ACHN (cell line): ENCODE results near the gene FBXO33.
"Not testable (repeated sequence)": the region's sequence is repeated elsewhere in the genome, so short reads cannot be mapped to it uniquely, and the experiment has no call there.

ENCODE experiments used
- DNase-seq: peaks from one replicate; pipeline ENCODE4 v3.0.0-alpha.2; 2015
- in situ Hi-C: cut with HindIII; loops from 2 replicates; pipeline ENCODE4 v1.10.0; 2017; ENCODE audit warnings: low sequenced_read_pairs, low pct_ligation_motif_present, low pct_unique_long_range_greater_than_20kb

Gene FBXO33

DNA sequence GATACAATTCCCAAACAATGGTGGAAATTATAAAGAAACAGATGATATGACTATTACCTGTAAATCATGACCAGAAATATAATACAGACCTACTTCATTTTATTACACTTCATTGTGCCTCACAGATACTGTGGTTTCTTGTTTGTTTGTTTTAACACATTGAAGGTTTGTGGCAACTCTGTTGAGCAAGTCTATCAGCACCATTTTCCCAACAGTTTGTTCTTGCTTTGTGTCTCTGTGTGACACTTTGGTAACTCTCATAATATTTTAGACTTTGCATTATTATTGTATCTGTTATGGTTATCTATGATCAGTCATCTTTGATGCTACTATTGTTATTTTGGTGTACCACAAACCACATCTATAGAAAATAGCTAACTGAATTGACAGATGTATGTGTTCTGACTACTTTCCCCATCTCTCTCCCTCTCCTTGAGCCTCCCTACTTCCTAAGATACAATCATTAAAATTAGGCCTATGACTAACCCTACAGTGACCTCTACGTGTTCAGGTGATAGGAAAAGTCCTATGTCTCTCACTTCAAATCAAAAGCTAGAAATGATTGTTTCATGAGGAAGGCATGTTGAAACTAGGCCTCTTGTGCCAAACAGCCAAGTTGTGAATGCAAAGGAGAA is 49.1 kb downstream of the FBXO33 start:
- in situ Hi-C loops: no loop called here
- no peak for DNase-seq

DNA sequence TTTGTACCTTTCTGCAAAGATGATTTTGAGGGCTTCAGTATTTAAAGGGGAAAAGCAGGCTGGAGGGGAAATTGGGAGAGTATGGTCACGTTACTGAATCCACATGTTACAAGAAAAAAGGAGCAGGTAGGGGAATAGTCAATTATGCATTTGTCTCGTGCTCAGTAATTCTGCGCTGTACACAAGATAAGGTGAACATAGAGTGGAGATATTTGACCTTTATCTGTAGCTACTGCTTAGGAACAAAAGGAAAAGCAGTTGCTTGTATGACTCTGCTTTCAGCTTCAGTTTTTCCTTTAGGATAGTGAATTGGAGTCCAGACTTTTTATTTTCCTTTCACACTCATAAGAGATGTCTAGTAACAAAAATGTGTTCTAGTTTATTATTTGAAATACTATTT is 49.8 kb downstream of the FBXO33 start:
- in situ Hi-C loops: no loop called here
- no peak for DNase-seq

DNA sequence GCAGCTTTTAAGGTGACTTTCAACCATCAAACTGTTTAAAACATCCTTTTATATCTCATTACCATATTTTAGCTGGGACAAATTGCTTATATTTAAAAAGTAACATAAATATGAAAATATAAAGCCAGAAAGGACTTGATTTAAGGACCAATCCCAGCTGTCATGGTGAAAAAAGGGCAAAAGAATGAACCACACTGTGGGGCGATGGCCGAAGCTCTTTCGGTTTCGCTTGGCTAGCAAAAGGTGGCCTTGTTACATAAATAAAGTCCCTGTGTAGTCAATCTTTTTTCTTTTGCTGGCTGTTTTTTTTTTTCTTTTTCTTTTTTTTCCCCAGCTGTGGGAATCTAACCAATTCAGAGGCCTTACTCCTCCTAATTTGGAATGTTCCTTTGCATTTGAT is 50.9 kb downstream of the FBXO33 start:
- in situ Hi-C loops: no loop called here
- DNase-seq: no peak

GRCh38 chr14:39376667-39377403 is 55.4 kb downstream of the FBXO33 start:
- peak; percentile 38 for DNase-seq
- in situ Hi-C loops: no loop called here

- no peak for DNase-seq
- in situ Hi-C loops: no loop called here
Observed at GRCh38 chr14:39374851-39375250, 57.4 kb downstream of the FBXO33 start.

GRCh38 chr14:39372656-39373055 is 59.6 kb downstream of the FBXO33 start:
- DNase-seq: no peak
- in situ Hi-C loops: no loop called here

DNA sequence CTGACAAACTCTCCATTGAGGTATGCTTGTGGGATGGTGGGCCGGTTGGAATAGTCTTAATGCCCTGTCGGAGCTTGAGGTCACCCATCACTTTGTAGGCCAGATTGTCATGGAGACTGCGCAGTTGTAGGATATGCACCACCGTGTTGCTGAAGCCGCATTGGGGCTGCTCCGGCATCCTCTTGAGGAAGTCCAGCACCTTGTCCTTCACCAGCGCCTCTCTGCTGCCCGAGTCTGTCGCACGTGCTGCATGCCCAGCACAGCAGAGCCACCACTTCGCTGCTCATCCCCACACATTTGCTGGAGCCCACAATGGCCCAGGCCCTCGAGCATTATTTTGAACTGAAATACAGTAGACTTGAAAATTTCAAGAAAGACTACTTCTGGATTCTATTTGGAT is 61.8 kb downstream of the FBXO33 start:
- DNase-seq: no peak
- in situ Hi-C loops: no loop called here

DNA sequence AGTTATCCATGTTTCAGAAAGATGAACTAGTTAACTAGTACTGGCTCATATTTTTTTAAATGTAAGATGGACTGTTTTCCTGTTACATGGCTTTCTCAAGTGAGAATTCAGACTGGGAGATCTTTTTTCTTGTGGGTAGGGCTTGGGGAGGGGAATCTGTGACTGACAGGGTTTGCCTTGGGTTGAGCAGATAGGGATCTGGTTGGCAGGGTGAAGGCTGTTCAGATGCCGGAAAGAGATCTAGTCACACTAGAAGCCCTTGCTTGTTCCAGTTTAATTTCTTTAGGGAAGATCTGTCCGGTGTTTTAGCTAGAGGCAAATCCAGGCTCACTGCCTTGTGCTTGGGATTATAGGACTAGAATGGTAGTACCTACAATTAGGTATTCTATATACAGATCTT is 63.2 kb downstream of the FBXO33 start:
- DNase-seq: no peak
- in situ Hi-C loops: no loop called here

DNA sequence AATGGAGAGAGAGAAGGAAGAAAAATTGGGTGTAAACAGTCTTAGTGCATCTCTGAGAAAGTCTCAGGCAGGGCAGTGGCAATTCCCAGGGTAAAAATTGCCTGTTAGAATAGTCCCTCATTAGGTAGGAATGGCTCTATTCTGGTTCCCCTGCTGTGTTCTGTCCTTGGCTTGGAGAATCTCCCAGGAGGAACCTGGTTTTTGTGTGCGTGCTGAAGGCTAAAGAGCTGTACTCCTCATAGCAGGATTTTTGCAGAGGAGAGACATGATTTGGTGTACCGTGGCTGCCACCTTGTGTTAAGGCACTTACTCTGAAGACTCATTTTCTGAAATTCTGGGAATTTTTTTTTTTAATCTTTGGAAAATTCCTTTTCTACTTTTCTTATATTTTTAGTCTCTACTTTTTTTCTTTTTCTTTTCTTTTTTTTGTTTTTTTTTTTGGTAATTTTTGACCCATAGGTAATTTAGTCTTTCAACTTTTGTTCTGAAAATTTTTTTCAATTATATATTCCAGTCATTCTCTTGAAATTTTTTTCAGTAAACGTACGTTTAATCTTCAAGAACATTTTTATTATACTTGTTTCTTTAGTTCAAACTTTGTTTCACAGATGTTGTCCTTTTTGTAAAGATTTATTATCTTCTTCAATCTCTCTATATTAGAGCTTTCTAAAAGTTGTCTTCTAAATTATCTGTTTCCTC is 63.8 kb downstream of the FBXO33 start:
- in situ Hi-C loops: no loop called here
- peak; percentile 66 for DNase-seq

DNA sequence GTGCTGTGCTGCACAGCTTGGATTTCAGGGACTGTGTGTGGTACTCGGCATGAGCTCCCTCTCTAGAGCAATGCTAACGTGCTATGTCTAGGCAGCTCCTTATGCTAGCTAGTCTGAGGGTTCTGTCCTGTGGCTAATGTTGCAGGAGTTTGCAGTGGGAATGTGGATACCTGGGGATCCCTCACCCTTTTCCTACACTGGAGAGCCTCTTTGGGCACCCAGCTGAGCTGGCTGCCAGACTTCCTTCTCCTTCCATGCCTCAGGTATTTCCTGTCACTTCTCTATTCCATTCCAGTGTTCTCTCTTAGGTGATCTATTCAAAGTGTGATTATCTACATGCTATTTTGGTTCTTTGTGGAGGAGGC is 64.9 kb downstream of the FBXO33 start:
- in situ Hi-C loops: no loop called here
- no peak for DNase-seq

- no peak for DNase-seq
- in situ Hi-C loops: no loop called here
Observed at GRCh38 chr14:39366460-39367386, 65.5 kb downstream of the FBXO33 start.

DNA sequence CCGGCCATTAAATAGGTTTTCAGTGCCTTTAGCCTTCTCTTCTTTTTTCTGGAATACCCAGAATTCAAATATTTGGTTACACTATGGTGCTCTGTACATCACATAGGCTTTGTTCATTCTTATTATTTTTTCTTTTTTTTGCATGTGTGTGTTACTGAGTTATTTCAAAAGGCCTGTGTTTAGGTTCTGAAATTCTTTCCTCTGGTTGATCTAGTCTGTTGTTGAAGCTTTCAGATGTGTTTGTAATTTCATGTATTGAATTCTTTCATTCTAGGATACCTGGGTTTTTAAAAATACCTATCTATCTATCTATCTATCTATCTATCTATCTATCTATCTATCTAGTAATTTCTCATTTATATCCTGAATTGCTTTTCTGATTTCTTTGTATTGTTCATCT is 66.9 kb downstream of the FBXO33 start:
- in situ Hi-C loops: no loop called here
- no peak for DNase-seq

- no peak for DNase-seq
- in situ Hi-C loops: no loop called here
Observed at GRCh38 chr14:39364509-39364908, 67.7 kb downstream of the FBXO33 start.

DNA sequence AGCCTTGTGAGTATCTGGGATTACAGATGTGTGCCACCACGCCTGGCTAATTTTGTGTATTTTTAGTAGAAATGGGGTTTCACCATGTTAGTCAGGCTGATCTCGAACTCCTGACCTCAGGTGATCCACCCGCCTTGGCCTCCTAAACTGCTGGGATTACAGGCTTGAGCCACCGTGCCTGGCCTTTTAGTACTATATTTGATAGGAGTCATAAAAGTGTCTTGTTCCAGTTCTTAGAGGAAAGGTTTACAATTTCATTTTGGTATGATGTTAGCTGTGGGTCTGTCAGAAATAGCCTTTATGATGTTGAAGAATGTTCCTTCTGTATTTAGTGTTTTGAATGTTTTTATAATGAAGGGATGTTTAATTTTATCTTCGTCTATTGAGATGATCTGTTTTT is 70.7 kb downstream of the FBXO33 start:
- in situ Hi-C loops, DNase-seq: not testable (repeated sequence)

GRCh38 chr14:39360316-39360715 is 71.9 kb downstream of the FBXO33 start:
- in situ Hi-C loops: no loop called here
- no peak for DNase-seq

DNA sequence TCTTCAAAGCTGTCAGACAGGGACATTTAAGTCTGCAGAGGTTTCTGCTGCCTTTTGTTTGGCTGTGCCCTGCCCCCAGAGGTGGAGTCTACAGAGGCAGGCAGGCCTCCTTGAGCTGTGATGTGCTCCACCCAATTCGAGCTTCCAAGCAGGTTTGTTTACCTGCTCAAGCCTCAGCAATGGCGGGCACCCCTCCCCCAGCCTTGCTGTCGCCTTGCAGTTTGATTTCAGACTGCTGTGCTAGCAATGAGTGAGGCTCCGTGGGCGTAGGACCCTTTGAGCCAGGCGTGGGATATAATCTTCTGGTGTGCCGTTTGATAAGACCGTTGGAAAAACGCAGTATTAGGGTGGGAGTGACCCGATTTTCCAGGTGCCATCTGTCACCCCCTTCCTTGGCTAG is 73.2 kb downstream of the FBXO33 start:
- in situ Hi-C loops, DNase-seq: not testable (repeated sequence)

DNA sequence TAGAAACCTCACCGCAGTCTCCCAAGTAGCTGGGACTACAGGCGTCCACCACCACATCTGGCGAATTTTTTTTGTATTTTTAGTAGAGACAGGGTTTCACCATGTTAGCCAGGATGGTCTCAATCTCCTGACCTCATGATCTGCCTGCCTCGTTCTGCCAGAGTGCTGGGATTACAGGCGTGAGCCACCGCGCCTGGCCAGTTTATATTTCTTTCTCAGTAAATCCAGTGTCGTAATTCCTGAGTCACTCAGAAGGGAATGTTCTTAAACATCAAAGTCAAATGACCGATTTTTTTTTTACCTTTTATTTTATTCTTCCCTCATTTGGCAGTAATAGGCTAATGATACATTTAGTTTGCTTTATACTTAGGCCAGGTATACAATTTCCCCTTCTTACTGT is 80.5 kb downstream of the FBXO33 start:
- in situ Hi-C loops: no loop called here
- no peak for DNase-seq

DNA sequence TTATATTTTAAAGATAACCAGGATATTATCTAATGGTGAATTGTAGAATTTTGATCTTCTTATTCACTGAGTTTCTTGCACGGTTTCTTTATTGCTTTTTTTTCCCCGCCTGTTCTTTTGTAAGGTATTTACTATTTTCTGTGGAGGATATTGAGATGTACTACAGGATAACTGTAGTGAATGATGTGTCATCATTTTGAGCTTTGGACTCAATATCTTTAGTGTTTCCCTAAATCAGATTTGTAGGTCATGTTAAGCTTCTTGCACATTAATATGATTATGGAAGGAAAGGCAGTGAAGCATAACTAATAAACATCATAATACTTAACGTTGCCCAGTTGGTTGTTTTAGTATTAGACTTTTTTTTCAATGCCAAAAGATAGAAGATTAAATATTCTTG is 81.4 kb downstream of the FBXO33 start:
- in situ Hi-C loops: no loop called here
- DNase-seq: no peak
